ENCODE measurements around the gene N4BP2L1.

DNA sequence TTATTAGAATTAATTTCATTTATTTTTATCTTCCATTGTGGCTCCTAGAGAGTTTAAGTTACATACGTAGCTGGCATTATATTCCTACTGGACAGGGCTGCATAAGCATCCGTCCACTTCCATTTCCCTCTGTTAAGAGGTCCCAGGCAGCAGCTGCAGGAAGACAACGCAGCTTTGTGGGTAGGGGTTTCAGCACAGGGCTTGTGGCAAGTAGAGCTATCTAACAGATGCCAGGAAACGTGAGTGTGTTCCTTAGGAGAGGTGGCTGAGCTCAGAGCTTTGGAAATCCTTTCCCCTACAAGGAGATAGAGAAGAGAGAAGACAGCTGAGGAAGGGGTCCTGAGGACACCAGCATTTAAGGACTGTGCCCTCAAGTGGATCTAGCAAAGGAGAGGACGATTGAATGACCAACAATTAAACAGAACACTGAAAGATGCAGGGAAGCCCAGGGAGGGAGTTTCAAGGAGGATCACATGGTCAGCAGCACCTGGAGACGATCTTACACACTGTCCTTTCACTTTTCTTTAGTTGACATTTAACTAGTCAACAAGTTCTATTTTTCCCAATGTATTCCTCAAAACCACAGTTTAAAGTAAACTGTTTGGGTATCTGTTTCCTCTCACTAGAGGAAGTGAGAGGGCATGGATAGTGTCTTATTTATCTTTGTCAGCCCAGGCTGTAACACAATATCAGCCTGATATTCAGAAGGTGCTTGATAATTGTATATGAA, 2.3 kb upstream of the N4BP2L1 start:
- TF ChIP-seq CTCF (IDR thresholded peaks at IDR 0.05) (no peak), POLR2A (IDR thresholded peaks at IDR 0.05) (no peak)

Data from thyroid gland (tissue), 4 donors.